Measurements from ENCODE around the gene HACD1.

Gene HACD1

GRCh38 chr10:17617031-17617911 lies at the start of gene HACD1:
Gene HACD1 (minus strand): TSS chr10:17617374. CDS start chr10:17617339, 35 bp downstream.
- H3K4me3 ChIP-seq (ENCODE audit: low read depth, low read length), result peak within 1 kb of the TSS; percentile 52
- TF ChIP-seq CTCF (IDR thresholded peaks at IDR 0.05; ENCODE audit: insufficient read depth, low read depth, low read length, missing control alignments), result peak; percentile 1
- DNase-seq (ENCODE audit: low read depth), result peak; percentile 46

GRCh38 chr10:17665747-17666146 lies 48.6 kb upstream of the HACD1 start:
- H3K4me3 ChIP-seq (ENCODE audit: low read depth, low read length), result no peak overlapping the region
- no peak for DNase-seq (ENCODE audit: low read depth)

GRCh38 chr10:17663450-17663849 lies 46.3 kb upstream of the HACD1 start:
- DNase-seq (ENCODE audit: low read depth), result no peak
- TF ChIP-seq CTCF (IDR thresholded peaks at IDR 0.05; ENCODE audit: insufficient read depth, low read depth, low read length, missing control alignments), result no peak
- no peak overlapping the region for H3K4me3 ChIP-seq (ENCODE audit: low read depth, low read length)

More at GRCh38 chr10:17665747-17666146, 48.6 kb upstream of the HACD1 start:
- TF ChIP-seq CTCF (IDR thresholded peaks at IDR 0.05; ENCODE audit: insufficient read depth, low read depth, low read length, missing control alignments), result no peak

- DNase-seq (ENCODE audit: low read depth), result no peak
- no peak overlapping the region for H3K4me3 ChIP-seq (ENCODE audit: low read depth, low read length)
- TF ChIP-seq CTCF (IDR thresholded peaks at IDR 0.05; ENCODE audit: insufficient read depth, low read depth, low read length, missing control alignments), result no peak
Observed at GRCh38 chr10:17662193-17663138, 45.3 kb upstream of the HACD1 start.

- no peak for DNase-seq (ENCODE audit: low read depth)
- TF ChIP-seq CTCF (IDR thresholded peaks at IDR 0.05; ENCODE audit: insufficient read depth, low read depth, low read length, missing control alignments), result no peak
- no peak overlapping the region for H3K4me3 ChIP-seq (ENCODE audit: low read depth, low read length)
Observed at GRCh38 chr10:17661510-17661909, 44.3 kb upstream of the HACD1 start.

GRCh38 chr10:17660921-17661320 lies 43.7 kb upstream of the HACD1 start:
- no peak overlapping the region for H3K4me3 ChIP-seq (ENCODE audit: low read depth, low read length)
- no peak for TF ChIP-seq CTCF (IDR thresholded peaks at IDR 0.05; ENCODE audit: insufficient read depth, low read depth, low read length, missing control alignments)
- DNase-seq (ENCODE audit: low read depth), result no peak

All from GM12865 (cell line).